Measurements from ENCODE around the gene SARS2.

DNA sequence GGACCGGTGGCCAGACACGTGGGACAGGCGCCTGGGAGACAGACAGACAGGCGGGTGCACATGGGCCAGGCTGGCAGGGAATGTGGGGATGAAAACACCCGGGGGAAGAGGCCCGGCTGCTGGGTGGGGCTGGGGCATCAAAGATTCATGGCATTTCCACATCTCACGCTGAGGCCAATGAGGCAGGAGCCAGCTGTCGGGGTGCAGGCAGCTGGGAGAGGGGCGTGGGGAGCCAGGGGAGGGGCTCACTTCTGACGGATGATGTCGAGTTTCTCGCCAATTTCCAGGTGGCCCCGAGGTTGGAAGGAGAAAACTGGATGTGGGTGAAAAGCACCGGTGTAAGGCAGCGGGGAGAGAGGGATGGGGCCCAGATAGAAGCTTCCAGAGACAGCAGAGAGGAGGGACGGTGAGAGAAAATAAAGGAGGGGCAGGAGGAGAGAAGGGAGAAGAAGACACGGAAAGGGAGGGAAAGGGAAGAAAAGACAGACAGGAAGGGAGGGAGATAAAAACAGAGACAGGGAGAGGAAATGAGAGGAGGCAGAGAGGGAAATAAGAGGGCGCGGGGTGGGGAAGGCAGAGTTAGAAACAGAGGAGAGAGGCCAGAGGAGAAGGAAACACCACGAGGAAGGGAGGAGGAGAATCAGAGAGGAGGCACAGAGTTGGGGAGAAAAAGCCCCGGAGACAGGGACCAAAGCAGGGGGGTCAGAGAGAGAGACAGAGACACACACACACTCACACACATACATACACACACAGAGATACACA lies 10.5 kb downstream of the SARS2 start:
- no peak for TF ChIP-seq TAF1 (IDR thresholded peaks at IDR 0.05; ENCODE audit: low read depth, low read length)
- no peak for TF ChIP-seq POLR2A (IDR thresholded peaks at IDR 0.05; ENCODE audit: low read depth, low read length)
